ENCODE results near the gene CENPN. TPM values are rescaled to one million over a fixed set of nuclear protein-coding genes. Genes with fewer than 3 reads are reported as not detected.

CENPN gene
- polyA plus RNA-seq, 10 donors: 12.4 to 29.1 (median 16.4) TPM

DNA sequence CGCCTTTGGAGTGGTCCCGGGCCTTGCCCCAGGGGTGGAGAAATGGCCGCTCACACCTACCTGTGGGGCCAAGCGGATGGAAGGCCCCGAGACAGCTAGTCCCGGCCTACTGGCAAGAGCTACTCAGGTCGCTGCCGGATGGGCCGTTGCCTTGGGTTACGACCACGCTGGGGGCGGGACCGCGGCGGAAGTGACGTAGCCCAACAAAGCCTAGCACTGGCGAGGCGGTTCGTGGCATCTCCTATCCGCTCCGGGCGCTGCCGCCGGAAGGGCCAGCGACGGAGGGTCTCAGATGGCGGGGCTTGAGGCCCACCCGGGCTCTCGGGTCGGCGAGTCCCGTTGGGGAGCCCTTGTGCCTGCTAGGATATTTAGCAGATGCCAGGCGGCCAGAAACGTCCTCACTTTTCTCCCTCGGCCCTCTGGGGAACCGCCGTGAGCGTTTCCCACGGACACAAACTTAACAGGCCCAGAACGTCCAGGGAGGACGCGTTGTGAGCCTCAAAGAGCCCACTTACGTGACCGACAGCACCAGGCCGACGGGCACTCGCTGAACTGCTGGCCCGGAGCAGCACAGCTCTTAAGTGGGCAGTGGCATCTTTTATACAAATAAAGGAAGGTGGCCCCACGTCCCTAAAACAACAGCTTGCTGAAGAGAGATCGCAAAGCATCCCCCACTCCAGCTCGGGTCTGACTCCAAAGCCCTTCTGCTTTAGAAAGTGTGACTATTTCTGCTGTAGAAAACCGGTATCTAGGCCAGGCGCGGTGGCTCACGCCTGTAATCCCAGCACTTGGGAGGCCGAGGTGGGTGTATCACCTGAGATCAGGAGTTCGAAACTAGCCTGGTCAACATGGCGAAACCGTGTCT, 70.3 kb downstream of the CENPN start, which contains the start of gene C16orf46:
TSS of gene C16orf46 (minus strand) at position 163 of the 865 bp plus-strand sequence. CDS start 13,283 bp downstream, outside the sequence.
- peak; percentile 95 to 99 (median 97) for DNase-seq

DNA sequence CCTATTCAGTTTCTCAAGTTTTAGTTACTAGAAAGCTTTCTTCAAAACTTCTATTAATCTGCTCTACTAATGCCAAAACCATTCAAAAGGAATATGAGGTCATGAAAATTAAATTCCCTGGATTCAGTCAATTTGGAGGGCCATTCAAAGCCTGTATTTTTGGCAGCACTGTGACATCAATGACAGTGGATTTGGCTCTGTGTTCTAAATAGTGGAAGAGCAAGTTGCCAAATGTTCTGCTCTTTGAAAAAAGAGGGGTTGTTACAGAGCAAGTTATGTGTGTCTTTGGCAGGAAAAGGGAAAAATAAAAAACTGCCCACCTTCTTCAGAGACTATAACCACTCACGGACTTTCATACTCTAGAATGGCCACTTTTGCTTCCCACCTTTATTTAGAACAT, 73.2 kb downstream of the CENPN start:
- DNase-seq: peak in 1 of 3 donors; percentile 22

DNA sequence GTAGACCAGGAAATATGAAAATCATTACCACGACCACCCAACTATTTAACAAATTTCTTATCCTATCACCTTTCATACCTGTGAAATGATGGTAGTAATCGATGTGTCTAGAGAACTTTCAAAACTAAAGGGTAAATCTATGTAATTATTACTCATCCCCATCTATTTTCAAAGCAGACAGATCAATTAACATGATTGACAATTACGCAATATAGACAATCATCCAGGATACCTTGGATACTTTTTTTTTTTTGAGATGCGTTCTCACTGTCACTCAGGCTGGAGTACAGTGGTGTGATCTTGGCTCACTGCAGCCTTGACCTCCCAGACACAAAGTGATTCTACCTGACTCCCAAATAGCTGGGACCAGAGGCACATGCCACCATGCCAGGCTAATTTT, 74.0 kb downstream of the CENPN start:
- no peak for DNase-seq

Other genes starting within 250 kb of the CENPN start
- gene CDYL2, start 202.6 kb upstream of the CENPN start, polyA plus RNA-seq (ENCODE audit: insufficient read length in 10 of 10): 1 to 10 TPM; 2.0 to 3.7 (median 2.8) TPM
- 10 to 100 TPM; 30.5 to 46.8 (median 39.5) TPM for gene CMC2, start 329 bp upstream of the CENPN start, polyA plus RNA-seq (ENCODE audit: insufficient read length in 10 of 10)
- gene ATMIN, start 28.6 kb downstream of the CENPN start, polyA plus RNA-seq (ENCODE audit: insufficient read length in 10 of 10): 10 to 100 TPM; 26.7 to 38.0 (median 31.4) TPM
- under 1 TPM in 9 of 10 donors, not detected in 1; 0.27 to 0.80 (median 0.65) TPM for gene C16orf46, start 70.0 kb downstream of the CENPN start, polyA plus RNA-seq (ENCODE audit: insufficient read length in 10 of 10)
- gene GCSH, start 89.2 kb downstream of the CENPN start, polyA plus RNA-seq (ENCODE audit: insufficient read length in 10 of 10): 10 to 100 TPM; 54.0 to 70.3 (median 63.9) TPM
- gene BCO1, start 231.5 kb downstream of the CENPN start, polyA plus RNA-seq (ENCODE audit: insufficient read length in 10 of 10): under 1 TPM in 4 of 10 donors, not detected in 6; 0.05 to 0.19 (median 0.07) TPM

Measured in muscle of back (tissue), 11 donors.